Adrenal gland (tissue), 12 donors: ENCODE data around the gene ZNF529. TPM values are rescaled to one million over a fixed set of nuclear protein-coding genes. Genes with fewer than 3 reads are reported as not detected.
A peak's percentile ranks its signal among the peaks of the same experiment; 100 is the strongest.

Experiments
- DNase-seq, 7 donors: peaks; one replicate each; pipeline ENCODE4 v3.0.0-alpha.2; 2019 to 2020
- H3K27ac ChIP-seq, 5 donors: fragments of 200-600 bp; sonication (generic) in 4 of 5; 1 replicate in 3 of 5; 2 replicates in 2 of 5; pipeline versions ENCODE4 v1.5.1 to v1.8.0; 2016 to 2020; ENCODE audit warnings: mild to moderate bottlenecking in 1 of 5
- H3K27me3 ChIP-seq: fragments of 200-600 bp; 2 replicates; pipeline ENCODE4 v1.8.0; 2021
- H3K36me3 ChIP-seq, 2 donors: fragments of 200-600 bp; replicated peaks in 1 of 2; 1 replicate in 1 of 2; 2 replicates in 1 of 2; pipeline versions ENCODE4 v1.5.1 to v1.8.0; 2018 to 2022
- H3K4me1 ChIP-seq, 2 donors: fragments of 200-600 bp; replicated peaks in 1 of 2; 1 replicate in 1 of 2; 2 replicates in 1 of 2; pipeline versions ENCODE4 v1.5.1 to v1.8.0; 2018 to 2021
- H3K4me3 ChIP-seq, 4 donors: fragments of 200-600 bp; sonication (generic) in 3 of 4; one replicate each; pipeline ENCODE4 v1.5.1; 2016 to 2018
- H3K9me3 ChIP-seq, 3 donors: fragments of 200-600 bp; sonication (generic) in 1 of 3; replicated peaks in 1 of 3; 1 replicate in 2 of 3; 2 replicates in 1 of 3; pipeline versions ENCODE4 v1.5.1 to v1.8.0; 2016 to 2021
- POLR2A ChIP-seq, 2 donors: fragments of 450-650 bp; IDR thresholded peaks; one replicate each; pipeline ENCODE4 v1.6.1; 2017; ENCODE audit warnings: antibody characterized with exemption in 2 of 2, mild to moderate bottlenecking in 2 of 2, moderate library complexity in 1 of 2
- WGBS, 4 donors: extraction: QIAGEN DNeasy Blood & Tissue Kit in 2 of 4; methylation state at CpG; one replicate each; pipeline versions ENCODE4 v1.1.5 to v1.1.7; 2013 to 2017; 5-methylcytosine and 5-hydroxymethylcytosine counted together
- intact Hi-C, 2 donors: fragments of 100-400 bp; cut with DNase I; formaldehyde crosslinking; loops; one replicate each; pipeline versions ENCODE4 v1.14.1 to v1.15.0; 2022 to 2023
- polyA plus RNA-seq, 3 donors: library from polyadenylated mRNA; stranded (reverse); fragments of 200-250 nt in 2 of 3; fragments of 350-450 nt in 1 of 3; fragmentation: Illumina TruSeq in 1 of 3; extraction: RNeasy Lipid Tissue Mini Kit (QIAGEN cat#74804) in 1 of 3; gene quantifications; one replicate each; pipeline ENCODE4 v1.2.3, GENCODE V29; 2013 to 2014
- total RNA-seq, 9 donors: library from RNA; depleted of rRNA in 4 of 9; stranded (reverse); fragments of >200 nt in 4 of 9; fragments of 120-200 nt in 1 of 9; fragmentation: NEBNext Ultra II Directional in 1 of 9; extraction: Animal tissue kit (Norgen Biotek cat#: 25700) in 1 of 9; gene quantifications; one replicate each; pipeline versions ENCODE4 v1.1.0 to v1.2.4, GENCODE V29; 2013 to 2023
- TF ChIP-seq, protein P1 (sequence below), 6 experiments: fragments of 450-650 bp in 4 of 6; fragments of 200-600 bp in 2 of 6; sonication (generic) in 1 of 6; IDR thresholded peaks; 1 replicate in 5 of 6; 2 replicates in 1 of 6; pipeline versions ENCODE4 v1.5.1 to v1.8.0; 2016 to 2021; ENCODE audit warnings: antibody characterized with exemption in 6 of 6, mild to moderate bottlenecking in 2 of 6, moderate library complexity in 1 of 6
- donor health status: healthy with polysubstance abuse.
- donor health status: Bipolar disorder and iron deficiency.
- donor health status: DM: yes; HTN: yes; CAD: no.
- donor health status: DM: no; HTN: no; CAD: no.
- donor health status: DM: no; HTN: no; CAD: no.
- donor health status: DM: yes; HTN: yes; CAD: no.

Gene ZNF529
- total and polyA plus RNA-seq, 12 donors, result 6.0 to 21.4 (median 15.5) TPM

DNA sequence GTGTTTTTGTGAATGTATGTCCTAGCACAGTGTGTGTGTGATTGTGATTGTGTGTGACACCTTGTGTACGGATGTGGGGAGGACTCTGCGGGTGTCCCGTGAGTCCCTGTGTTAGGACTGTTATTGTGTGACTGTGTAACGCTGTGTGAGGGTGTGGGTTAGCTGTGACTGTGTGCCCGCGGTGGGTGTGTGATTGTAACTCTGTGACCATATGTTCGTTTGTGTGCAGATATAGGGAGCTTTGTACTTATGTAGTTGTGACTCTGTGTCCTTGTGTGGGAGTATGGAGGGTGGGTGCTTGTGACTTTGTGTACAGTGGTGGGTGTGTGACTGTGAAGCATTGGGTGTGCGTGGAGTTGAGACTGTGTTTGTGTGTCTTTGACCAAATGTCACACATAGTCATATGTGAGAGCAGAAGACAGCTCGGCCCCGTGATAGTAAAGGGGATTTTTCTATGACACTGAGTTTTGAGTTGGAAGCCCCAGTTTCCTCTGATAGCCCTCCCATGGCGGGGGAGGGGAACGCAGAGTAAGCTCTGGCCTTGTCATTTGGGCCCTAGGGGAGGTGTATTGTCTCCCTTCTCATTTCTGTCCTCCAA is 44.1 kb downstream of the ZNF529 start:
- Histone ChIP-seq H3K27me3 (no peaks in the 10 kb centered on the region), H3K4me3 (peak overlapping the region; percentile 21 to 93 (median 65)), H3K9me3 (peaks cover 0 to 12% (median 0%) of the 10 kb centered on the region in 3 donors), H3K36me3 (no peaks in the 10 kb centered on the region), H3K27ac (peak overlapping the region; percentile 55 to 93 (median 89)), H3K4me1 (peaks cover 0 to 19% of the 10 kb centered on the region in 2 donors)
- intact Hi-C loops, result no loop called here
- 8 to 16% (median 11%) methylated on average over 12 of the region's 12 CpGs for WGBS, 4 donors
- peak in 3 of 7 donors; percentile 5 to 24 (median 21) for DNase-seq
- no peak for TF ChIP-seq POLR2A (IDR thresholded peaks at IDR 0.05)
- TF ChIP-seq, protein P1, sequence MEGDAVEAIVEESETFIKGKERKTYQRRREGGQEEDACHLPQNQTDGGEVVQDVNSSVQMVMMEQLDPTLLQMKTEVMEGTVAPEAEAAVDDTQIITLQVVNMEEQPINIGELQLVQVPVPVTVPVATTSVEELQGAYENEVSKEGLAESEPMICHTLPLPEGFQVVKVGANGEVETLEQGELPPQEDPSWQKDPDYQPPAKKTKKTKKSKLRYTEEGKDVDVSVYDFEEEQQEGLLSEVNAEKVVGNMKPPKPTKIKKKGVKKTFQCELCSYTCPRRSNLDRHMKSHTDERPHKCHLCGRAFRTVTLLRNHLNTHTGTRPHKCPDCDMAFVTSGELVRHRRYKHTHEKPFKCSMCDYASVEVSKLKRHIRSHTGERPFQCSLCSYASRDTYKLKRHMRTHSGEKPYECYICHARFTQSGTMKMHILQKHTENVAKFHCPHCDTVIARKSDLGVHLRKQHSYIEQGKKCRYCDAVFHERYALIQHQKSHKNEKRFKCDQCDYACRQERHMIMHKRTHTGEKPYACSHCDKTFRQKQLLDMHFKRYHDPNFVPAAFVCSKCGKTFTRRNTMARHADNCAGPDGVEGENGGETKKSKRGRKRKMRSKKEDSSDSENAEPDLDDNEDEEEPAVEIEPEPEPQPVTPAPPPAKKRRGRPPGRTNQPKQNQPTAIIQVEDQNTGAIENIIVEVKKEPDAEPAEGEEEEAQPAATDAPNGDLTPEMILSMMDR (IDR thresholded peaks at IDR 0.05), result no peak

DNA sequence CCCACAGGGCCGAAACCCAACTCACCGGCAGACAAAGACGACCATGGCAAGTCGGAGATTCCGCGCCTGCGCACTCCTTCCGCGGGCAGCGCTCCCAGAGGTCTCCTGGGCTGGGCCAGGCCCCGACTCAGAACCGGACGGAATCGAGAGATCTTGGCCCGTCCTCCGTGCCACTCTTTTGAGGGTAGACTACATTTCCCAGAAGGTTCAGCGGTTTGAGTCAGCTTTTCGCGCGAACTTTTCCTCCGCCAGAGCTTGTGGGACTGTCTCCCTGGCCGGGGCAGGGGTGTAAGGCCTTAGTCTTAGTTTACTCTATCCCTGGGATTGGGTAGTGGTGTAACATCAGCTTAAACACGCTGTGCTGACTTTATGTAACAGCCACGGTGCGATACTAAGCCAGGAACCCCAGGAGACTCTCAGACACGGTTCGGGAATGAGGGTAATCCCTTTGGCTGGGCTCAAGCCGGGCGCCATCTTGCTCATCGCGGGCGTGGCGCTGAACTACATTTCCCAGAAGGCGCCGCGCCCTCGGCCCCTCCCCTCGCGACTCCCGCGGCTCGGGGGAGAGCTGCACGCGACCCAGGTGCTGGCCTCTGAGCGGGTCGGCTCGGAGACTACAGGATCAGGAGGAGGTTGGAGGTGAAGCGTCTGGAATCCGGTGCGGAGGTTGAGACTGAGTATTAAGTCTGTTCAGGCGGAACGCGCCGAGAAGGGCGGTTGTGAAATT is 44.7 kb downstream of the ZNF529 start, which contains the start of gene ZNF260:
Gene ZNF260, minus strand, starts transcription at position 78 of the 727 bp plus-strand sequence. CDS start 13,033 bp downstream, outside the sequence.
- Histone ChIP-seq H3K27me3 (no peaks in the 10 kb centered on the region), H3K36me3 (no peaks in the 10 kb centered on the region), H3K4me3 (peak within 1 kb of the TSS; percentile 21 to 97 (median 65)), H3K27ac (peak within 1 kb of the TSS; percentile 55 to 93 (median 89)), H3K9me3 (peaks cover 0 to 7% (median 0%) of the 10 kb centered on the region in 3 donors), H3K4me1 (peaks cover 0 to 19% of the 10 kb centered on the region in 2 donors)
- intact Hi-C loops, result no loop called here
- 0 to 1% (median 0%) methylated on average over 7 to 55 of the region's 55 CpGs for WGBS, 4 donors
- TF ChIP-seq POLR2A (IDR thresholded peaks at IDR 0.05), result peak; percentile 40 to 67
- TF ChIP-seq, protein P1 (IDR thresholded peaks at IDR 0.05), result peak in 1 of 6 experiments; percentile 7
- peak; percentile 97 to 99 (median 98) for DNase-seq

GRCh38 chr19:36527873-36528193 is 45.3 kb downstream of the ZNF529 start:
- Histone ChIP-seq H3K27me3 (no peaks in the 10 kb centered on the region), H3K9me3 (peaks cover 0 to 2% (median 0%) of the 10 kb centered on the region in 3 donors), H3K27ac (peak overlapping the region; percentile 55 to 93 (median 89)), H3K4me1 (peaks cover 0 to 19% of the 10 kb centered on the region in 2 donors), H3K36me3 (no peaks in the 10 kb centered on the region), H3K4me3 (peak overlapping the region; percentile 21 to 97 (median 65))
- intact Hi-C loops, result no loop called here
- TF ChIP-seq POLR2A (IDR thresholded peaks at IDR 0.05), result no peak
- TF ChIP-seq, protein P1 (IDR thresholded peaks at IDR 0.05), result no peak
- 0 to 2% (median 1%) methylated on average over 8 to 13 of the region's 13 CpGs for WGBS, 4 donors
- DNase-seq, result no peak

- Histone ChIP-seq H3K27ac (peak overlapping the region in 3 of 5 donors; percentile 88 to 93 (median 89)), H3K36me3 (no peaks in the 10 kb centered on the region), H3K4me1 (peaks cover 0 to 19% of the 10 kb centered on the region in 2 donors), H3K9me3 (no peaks in the 10 kb centered on the region), H3K4me3 (peak overlapping the region in 3 of 4 donors; percentile 21 to 68 (median 62)), H3K27me3 (no peaks in the 10 kb centered on the region)
- WGBS, 4 donors, result 4 to 14% (median 12%) methylated on average over 5 of the region's 5 CpGs
- intact Hi-C loops, result no loop called here
- DNase-seq, result peak in 1 of 7 donors; percentile 10
- TF ChIP-seq, protein P1 (IDR thresholded peaks at IDR 0.05), result no peak
- no peak for TF ChIP-seq POLR2A (IDR thresholded peaks at IDR 0.05)
Observed at GRCh38 chr19:36527341-36527740, 45.8 kb downstream of the ZNF529 start.
